GM19438 (cell line): ENCODE data around the gene CELSR3.

Source experiments
- ATAC-seq: cut with Tn5 transposase; IDR thresholded peaks from one replicate; pipeline ENCODE4 v1.9.1; 2021; ENCODE audit warnings: low read depth; ENCODE audit not compliant: unreplicated experiment

Gene CELSR3

DNA sequence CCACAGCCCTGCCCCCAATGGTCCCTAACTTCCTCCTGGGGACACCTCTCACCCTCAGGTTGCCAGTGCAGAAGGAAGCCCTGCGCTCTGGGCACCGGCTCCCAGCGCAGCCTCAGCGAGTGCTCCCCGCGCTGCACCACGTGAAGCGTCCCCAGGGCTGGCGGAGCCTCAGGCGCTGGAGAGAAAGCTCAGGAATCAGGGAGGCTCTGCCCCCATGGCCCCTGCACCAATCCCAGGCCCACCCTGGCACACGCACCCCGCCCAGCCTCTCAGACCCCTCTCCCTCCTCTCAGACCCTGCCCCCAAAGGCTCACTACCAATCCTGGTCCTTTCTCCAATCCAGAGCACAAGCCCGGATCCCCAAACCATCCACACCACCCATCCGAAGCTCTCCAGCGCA, 74.5 kb downstream of the CELSR3 start:
- no peak for ATAC-seq

DNA sequence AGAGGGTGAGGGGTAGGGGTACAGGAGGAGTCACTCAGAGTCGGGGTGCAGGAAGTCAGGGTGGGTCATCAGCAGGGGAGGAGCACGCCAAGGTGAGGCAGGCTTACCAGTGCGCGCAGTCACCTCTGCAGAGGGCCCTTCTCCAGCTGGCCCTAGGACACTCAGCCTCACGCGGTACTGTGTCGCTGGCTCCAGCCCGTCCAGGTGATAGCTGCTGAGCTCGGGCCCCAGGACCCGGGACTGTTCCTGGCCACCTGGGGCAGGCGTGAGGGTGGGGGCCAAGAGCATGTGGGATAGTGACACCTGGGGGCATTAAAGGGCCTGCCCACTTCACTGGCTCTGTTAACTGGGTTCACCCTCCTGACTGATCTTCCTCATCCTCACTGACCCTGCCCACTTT, 75.0 kb downstream of the CELSR3 start:
- ATAC-seq: no peak
